ENCODE results near the gene COL6A5. TPM values are rescaled to one million over a fixed set of nuclear protein-coding genes. Genes with fewer than 3 reads are reported as not detected.

Gene COL6A5
- polyA plus RNA-seq, 6 donors from 2014 or later: not detected

GRCh38 chr3:130519754-130520153, 174.3 kb downstream of the COL6A5 start:
- peaks cover 0 to 9% of the 10 kb centered on the region in 2 donors for H3K36me3 Mint-ChIP-seq
- no peak overlapping the region for H3K4me3 Mint-ChIP-seq
- H3K9me3 Mint-ChIP-seq: peaks cover 0 to 6% (median 2%) of the 10 kb centered on the region in 7 donors
- ATAC-seq (ENCODE audit: low read depth in 2 of 2) (no peak), DNase-seq (no peak)
- H3K27me3 Mint-ChIP-seq: peaks cover 31 to 38% (median 33%) of the 10 kb centered on the region in 3 donors
- peaks cover 0 to 2% (median 0%) of the 10 kb centered on the region in 3 donors for H3K4me1 Mint-ChIP-seq
- H3K27ac Mint-ChIP-seq: no peak overlapping the region

DNA sequence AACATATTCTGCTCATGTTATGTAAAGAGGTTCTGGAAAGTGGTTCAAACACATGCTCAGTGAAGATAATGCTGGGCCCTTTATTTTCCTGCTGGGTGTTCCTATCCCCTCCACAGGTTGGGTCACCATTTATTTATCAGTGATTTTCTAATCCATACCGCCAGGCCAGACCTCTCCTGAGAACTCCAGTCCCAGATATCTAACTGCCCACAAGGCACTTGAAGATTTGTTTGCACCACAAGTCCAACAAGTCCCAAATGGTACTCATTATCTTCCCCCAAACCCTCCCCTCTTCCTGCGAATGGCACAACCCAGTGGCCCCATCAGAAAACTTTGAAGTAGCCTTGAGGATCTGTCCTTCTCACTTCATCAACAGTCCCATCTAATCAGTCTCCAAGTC, 176.9 kb downstream of the COL6A5 start:
- H3K36me3 Mint-ChIP-seq: no peaks in the 10 kb centered on the region
- H3K27me3 Mint-ChIP-seq: peaks cover 23 to 35% (median 29%) of the 10 kb centered on the region in 3 donors
- H3K4me1 Mint-ChIP-seq: peaks cover 0 to 2% (median 0%) of the 10 kb centered on the region in 3 donors

GRCh38 chr3:130527426-130527825, 182.0 kb downstream of the COL6A5 start:
- Mint-ChIP-seq H3K27me3 (peaks cover 9 to 26% (median 16%) of the 10 kb centered on the region in 3 donors), H3K4me1 (peaks cover 0 to 2% (median 0%) of the 10 kb centered on the region in 3 donors), H3K4me3 (no peak overlapping the region), H3K27ac (no peak overlapping the region), H3K36me3 (no peaks in the 10 kb centered on the region), H3K9me3 (peaks cover 0 to 2% (median 0%) of the 10 kb centered on the region in 7 donors)
- DNase-seq: no peak
- ATAC-seq (ENCODE audit: low read depth in 2 of 2): no peak

More for the DNA sequence above, 176.9 kb downstream of the COL6A5 start:
- H3K9me3 Mint-ChIP-seq: peaks cover 0 to 2% (median 0%) of the 10 kb centered on the region in 7 donors
- no peak overlapping the region for H3K4me3 Mint-ChIP-seq
- DNase-seq (no peak), ATAC-seq (ENCODE audit: low read depth in 2 of 2) (no peak)
- no peak overlapping the region for H3K27ac Mint-ChIP-seq

GRCh38 chr3:130528120-130528519, 182.6 kb downstream of the COL6A5 start:
- no peak for ATAC-seq (ENCODE audit: low read depth in 2 of 2)
- peak overlapping the region in 1 of 6 donors; percentile 77 for H3K27ac Mint-ChIP-seq
- H3K9me3 Mint-ChIP-seq: no peaks in the 10 kb centered on the region
- H3K4me1 Mint-ChIP-seq: peaks cover 0 to 2% (median 0%) of the 10 kb centered on the region in 3 donors
- DNase-seq: no peak
- no peak overlapping the region for H3K4me3 Mint-ChIP-seq
- H3K36me3 Mint-ChIP-seq: no peaks in the 10 kb centered on the region
- peaks cover 10 to 19% (median 11%) of the 10 kb centered on the region in 3 donors for H3K27me3 Mint-ChIP-seq

DNA sequence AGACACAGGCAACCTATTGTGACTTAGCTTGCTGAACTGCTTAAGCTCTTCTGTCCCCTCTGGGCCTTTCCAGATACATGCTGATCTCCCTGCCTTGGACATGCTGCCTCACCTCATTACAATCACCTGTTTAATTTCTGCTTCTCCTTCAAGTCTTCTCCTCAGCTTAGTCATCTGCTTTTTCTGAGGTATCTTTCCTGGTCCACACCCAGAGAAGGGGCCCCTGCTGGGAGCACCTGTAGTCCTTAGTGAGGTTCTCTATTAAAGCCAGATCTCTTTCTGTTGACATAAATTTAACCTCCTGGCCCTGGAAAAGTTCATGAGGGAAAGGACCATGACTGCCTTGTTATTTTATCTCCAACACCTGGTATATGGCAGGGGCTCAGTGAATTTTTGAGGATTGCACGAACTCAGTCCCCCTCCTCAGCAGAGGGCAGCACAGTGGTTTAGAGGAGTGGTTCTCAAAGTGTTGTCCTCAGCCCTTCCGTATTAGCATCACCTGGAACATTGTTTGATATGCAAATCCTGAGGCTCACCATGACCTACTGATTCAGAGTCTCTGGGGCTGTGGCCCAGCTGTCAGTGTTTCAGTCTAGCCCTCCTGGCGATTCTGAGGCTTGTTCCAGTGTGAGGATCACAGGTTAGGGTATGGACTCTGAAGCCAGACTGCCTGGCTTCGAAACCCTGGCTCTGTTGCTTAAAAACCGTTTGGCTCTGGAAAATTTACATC, 184.2 kb downstream of the COL6A5 start:
- Mint-ChIP-seq H3K27me3 (peaks cover 15 to 25% (median 21%) of the 10 kb centered on the region in 3 donors), H3K27ac (peak overlapping the region in 2 of 6 donors; percentile 20 to 79), H3K9me3 (peaks cover 0 to 8% (median 0%) of the 10 kb centered on the region in 7 donors), H3K36me3 (no peaks in the 10 kb centered on the region), H3K4me3 (no peak overlapping the region), H3K4me1 (peaks cover 0 to 2% (median 0%) of the 10 kb centered on the region in 3 donors)
- no peak for ATAC-seq (ENCODE audit: low read depth in 2 of 2)
- no peak for DNase-seq

DNA sequence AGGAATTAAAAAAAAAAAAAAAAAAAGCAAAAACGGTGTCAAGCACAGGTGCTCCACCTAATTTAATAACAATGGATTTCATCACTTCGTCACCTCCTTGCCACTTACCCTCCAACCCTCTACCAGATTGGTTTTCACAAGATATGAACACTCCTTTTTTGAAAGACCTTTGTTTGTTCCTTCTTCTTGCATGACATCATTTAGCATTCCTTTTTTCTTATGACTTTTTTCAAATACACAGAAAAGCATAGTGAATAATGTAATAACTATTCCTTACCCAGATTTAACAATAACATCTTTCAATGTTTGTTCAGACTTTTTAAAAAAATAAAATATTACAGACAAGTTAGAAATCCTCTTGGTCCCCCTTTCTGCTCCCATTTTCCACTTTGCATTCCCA, 187.8 kb downstream of the COL6A5 start:
- Mint-ChIP-seq H3K27ac (peak overlapping the region in 1 of 6 donors; percentile 56), H3K9me3 (peaks cover 0 to 8% (median 0%) of the 10 kb centered on the region in 7 donors), H3K4me1 (peaks cover 0 to 2% (median 0%) of the 10 kb centered on the region in 3 donors), H3K4me3 (no peak overlapping the region), H3K36me3 (no peaks in the 10 kb centered on the region), H3K27me3 (peaks cover 12 to 32% (median 28%) of the 10 kb centered on the region in 3 donors)
- ATAC-seq (ENCODE audit: low read depth in 2 of 2) (no peak), DNase-seq (no peak)

Other genes with a start within 250 kb of the COL6A5 start
- under 1 TPM in 2 of 6 donors, not detected in 4; 0.04 to 0.05 TPM for gene COL6A6, start 171.5 kb downstream of the COL6A5 start, polyA plus RNA-seq (ENCODE audit: low read depth in 6 of 6)

Data from naive B cell (primary cell).